ENCODE data around the gene GSK3B. TPM values are rescaled to one million over a fixed set of nuclear protein-coding genes. Genes with fewer than 3 reads are reported as not detected.

Gene GSK3B
- total RNA-seq (2022; extraction: Qiagen RNA extraction) = 24.1 to 27.9 TPM (median 25.7 TPM) in 5 replicates

GRCh38 chr3:120093911-120094775 is at the start of gene GSK3B:
Gene GSK3B (minus strand): TSS chr3:120094447. CDS start chr3:120093434, 1,013 bp downstream.

GRCh38 chr3:119781330-119782198 is 312.7 kb downstream of the GSK3B start, which contains the start of gene NR1I2:
Gene NR1I2 (plus strand): TSS chr3:119782101.

Other genes starting within 250 kb of the GSK3B start
- 0.35 to 0.56 TPM (median 0.44 TPM) in 5 replicates for gene GPR156, start 190.8 kb upstream of the GSK3B start, total RNA-seq (2022; extraction: Qiagen RNA extraction)

Data from A549 treated with Mapracorat at 1 μM for 4 hours (cell line).